Osteoblast (primary cell): ENCODE measurements around the gene SMIM36. TPM values are rescaled to one million over a fixed set of nuclear protein-coding genes. Genes with fewer than 3 reads are reported as not detected.
A peak's percentile ranks its signal among the peaks of the same experiment; 100 is the strongest.

Experiments used
- DNase-seq: peaks from one replicate; pipeline ENCODE4 v3.0.0; 2011; ENCODE audit warnings: low spot score, mixed read lengths; ENCODE audit not compliant: insufficient read length; ENCODE audit errors: missing footprints
- H2AFZ ChIP-seq: 2 replicates; pipeline ENCODE4 v1.6.0; 2011; ENCODE audit warnings: mild to moderate bottlenecking, low read length
- H3K27ac ChIP-seq: 2 replicates; pipeline ENCODE4 v1.5.1; 2011; ENCODE audit warnings: mild to moderate bottlenecking, low read depth, low read length, moderate library complexity
- H3K27me3 ChIP-seq: 2 replicates; pipeline ENCODE4 v1.6.0; 2012; ENCODE audit warnings: mild to moderate bottlenecking, control low read depth, inconsistent platforms, low read length, moderate library complexity; ENCODE audit not compliant: insufficient read depth
- H3K36me3 ChIP-seq: 2 replicates; pipeline ENCODE4 v1.5.1; 2011; ENCODE audit warnings: mild to moderate bottlenecking, low read length, control low read depth, moderate library complexity; ENCODE audit not compliant: insufficient read depth
- H3K4me1 ChIP-seq: 2 replicates; pipeline ENCODE4 v1.5.1; 2011; ENCODE audit warnings: mild to moderate bottlenecking, low read length, control low read depth, moderate library complexity; ENCODE audit not compliant: insufficient read depth
- H3K4me2 ChIP-seq: 2 replicates; pipeline ENCODE4 v1.6.0; 2011; ENCODE audit warnings: mild to moderate bottlenecking, low read length; ENCODE audit not compliant: insufficient read depth
- H3K4me3 ChIP-seq: fragments of 200-600 bp; sonication (generic); 3 replicates; pipeline ENCODE4 v1.5.1; 2012; ENCODE audit warnings: mild to moderate bottlenecking, low read length, inconsistent platforms; ENCODE audit not compliant: insufficient read depth
- H3K79me2 ChIP-seq: 2 replicates; pipeline ENCODE4 v1.6.0; 2012; ENCODE audit warnings: mild to moderate bottlenecking, low read length, control low read depth, inconsistent platforms; ENCODE audit not compliant: insufficient read depth
- H3K9me3 ChIP-seq: 2 replicates; pipeline ENCODE4 v1.5.1; 2011; ENCODE audit warnings: low read depth, low read length, control low read depth
- H4K20me1 ChIP-seq: 2 replicates; pipeline ENCODE4 v1.6.0; 2012; ENCODE audit warnings: mild to moderate bottlenecking, low read length, control low read depth; ENCODE audit not compliant: insufficient read depth
- total RNA-seq: library from RNA; depleted of rRNA; stranded (reverse); fragments of >200 nt; gene quantifications from 2 replicates; pipeline ENCODE4 v1.2.3, GENCODE V29; 2012
- TF ChIP-seq, protein P1 (sequence below): IDR thresholded peaks from 2 replicates; pipeline ENCODE4 v1.5.1; 2011; ENCODE audit warnings: mild to moderate bottlenecking, low read depth, low read length, moderate library complexity; ENCODE audit errors: extremely low read depth

SMIM36 gene
- total RNA-seq, 1 donor, result not detected

DNA sequence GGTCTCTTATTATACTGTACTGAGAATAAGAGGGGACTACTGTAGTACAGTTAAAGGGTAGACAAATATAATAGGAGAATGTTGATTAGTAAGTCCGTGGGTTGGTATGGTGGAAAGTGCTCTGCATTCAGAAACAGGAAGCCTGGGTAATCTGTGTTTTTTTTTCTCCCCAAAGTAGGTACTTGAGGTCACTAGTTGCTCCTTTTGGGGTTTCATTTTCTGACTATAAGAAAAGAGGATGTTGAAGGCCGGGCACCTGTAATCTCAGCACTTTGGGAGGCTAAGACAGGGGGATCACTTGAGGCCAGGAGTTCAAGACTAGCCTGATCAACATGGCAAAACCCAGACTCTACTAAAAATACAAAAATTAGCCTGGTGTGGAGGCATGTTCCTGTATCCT lies 47.7 kb downstream of the SMIM36 start:
- no peaks in the 10 kb centered on the region for H3K27me3 ChIP-seq
- H3K4me1 ChIP-seq, result peaks cover 8% of the 10 kb centered on the region
- H2AFZ ChIP-seq, result no peak overlapping the region
- H3K9me3 ChIP-seq, result no peaks in the 10 kb centered on the region
- H3K27ac ChIP-seq, result no peak overlapping the region
- DNase-seq, result no peak
- H3K36me3 ChIP-seq, result no peaks in the 10 kb centered on the region
- no peak overlapping the region for H3K4me2 ChIP-seq
- H3K4me3 ChIP-seq, result no peak overlapping the region
- H3K79me2 ChIP-seq, result no peaks in the 10 kb centered on the region
- TF ChIP-seq, protein P1, sequence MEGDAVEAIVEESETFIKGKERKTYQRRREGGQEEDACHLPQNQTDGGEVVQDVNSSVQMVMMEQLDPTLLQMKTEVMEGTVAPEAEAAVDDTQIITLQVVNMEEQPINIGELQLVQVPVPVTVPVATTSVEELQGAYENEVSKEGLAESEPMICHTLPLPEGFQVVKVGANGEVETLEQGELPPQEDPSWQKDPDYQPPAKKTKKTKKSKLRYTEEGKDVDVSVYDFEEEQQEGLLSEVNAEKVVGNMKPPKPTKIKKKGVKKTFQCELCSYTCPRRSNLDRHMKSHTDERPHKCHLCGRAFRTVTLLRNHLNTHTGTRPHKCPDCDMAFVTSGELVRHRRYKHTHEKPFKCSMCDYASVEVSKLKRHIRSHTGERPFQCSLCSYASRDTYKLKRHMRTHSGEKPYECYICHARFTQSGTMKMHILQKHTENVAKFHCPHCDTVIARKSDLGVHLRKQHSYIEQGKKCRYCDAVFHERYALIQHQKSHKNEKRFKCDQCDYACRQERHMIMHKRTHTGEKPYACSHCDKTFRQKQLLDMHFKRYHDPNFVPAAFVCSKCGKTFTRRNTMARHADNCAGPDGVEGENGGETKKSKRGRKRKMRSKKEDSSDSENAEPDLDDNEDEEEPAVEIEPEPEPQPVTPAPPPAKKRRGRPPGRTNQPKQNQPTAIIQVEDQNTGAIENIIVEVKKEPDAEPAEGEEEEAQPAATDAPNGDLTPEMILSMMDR, result no peak
- no peaks in the 10 kb centered on the region for H4K20me1 ChIP-seq

DNA sequence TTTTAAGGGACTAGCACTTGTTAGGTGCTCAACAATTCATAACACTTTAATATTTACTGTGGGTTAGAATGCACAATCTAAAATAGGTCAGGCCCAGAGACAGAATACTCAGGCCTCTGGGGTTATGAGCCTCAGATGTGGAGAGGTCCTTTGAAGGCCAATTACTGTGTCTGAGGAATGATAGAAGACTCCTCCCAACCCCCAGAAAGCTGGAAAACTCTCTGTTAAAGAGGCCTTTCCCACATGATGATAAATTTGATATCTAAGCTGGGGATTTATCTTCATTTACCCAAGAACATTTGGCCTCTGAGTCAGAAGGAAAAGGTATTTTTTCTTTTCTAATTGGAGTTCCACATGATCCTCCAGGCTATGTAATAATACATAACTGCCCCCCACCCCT lies 48.5 kb downstream of the SMIM36 start:
- no peaks in the 10 kb centered on the region for H3K36me3 ChIP-seq
- no peak overlapping the region for H3K4me2 ChIP-seq
- H3K27me3 ChIP-seq, result no peaks in the 10 kb centered on the region
- H4K20me1 ChIP-seq, result no peaks in the 10 kb centered on the region
- H3K4me1 ChIP-seq, result peaks cover 10% of the 10 kb centered on the region
- H2AFZ ChIP-seq, result no peak overlapping the region
- no peak overlapping the region for H3K27ac ChIP-seq
- TF ChIP-seq, protein P1, result no peak
- H3K4me3 ChIP-seq, result no peak overlapping the region
- H3K79me2 ChIP-seq, result no peaks in the 10 kb centered on the region
- no peaks in the 10 kb centered on the region for H3K9me3 ChIP-seq
- DNase-seq, result no peak

DNA sequence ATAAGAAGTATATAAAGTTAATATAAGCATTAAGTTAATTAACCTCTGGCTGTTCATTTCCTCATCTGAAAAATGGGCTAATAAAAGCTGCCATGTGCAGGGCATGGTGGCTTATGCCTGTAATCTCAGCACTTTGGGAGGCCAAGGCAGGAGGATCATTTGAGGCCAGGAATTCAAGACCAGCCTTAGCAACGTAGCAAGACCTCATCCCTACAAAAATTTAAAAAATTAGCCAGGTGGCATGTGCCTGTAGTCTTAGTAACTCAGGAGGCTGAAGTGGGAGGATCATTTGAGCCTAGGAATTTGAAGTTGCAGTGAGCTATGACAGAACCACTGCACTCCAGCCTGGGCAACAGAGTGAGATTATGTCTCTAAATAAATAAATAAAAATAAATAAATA lies 49.0 kb downstream of the SMIM36 start:
- Histone ChIP-seq H3K27ac (no peak overlapping the region), H3K4me1 (peaks cover 10% of the 10 kb centered on the region), H3K36me3 (no peaks in the 10 kb centered on the region), H3K4me3 (no peak overlapping the region), H3K27me3 (no peaks in the 10 kb centered on the region), H3K4me2 (no peak overlapping the region), H2AFZ (no peak overlapping the region), H4K20me1 (no peaks in the 10 kb centered on the region), H3K79me2 (no peaks in the 10 kb centered on the region), H3K9me3 (no peaks in the 10 kb centered on the region)
- TF ChIP-seq, protein P1, result no peak
- DNase-seq, result no peak

DNA sequence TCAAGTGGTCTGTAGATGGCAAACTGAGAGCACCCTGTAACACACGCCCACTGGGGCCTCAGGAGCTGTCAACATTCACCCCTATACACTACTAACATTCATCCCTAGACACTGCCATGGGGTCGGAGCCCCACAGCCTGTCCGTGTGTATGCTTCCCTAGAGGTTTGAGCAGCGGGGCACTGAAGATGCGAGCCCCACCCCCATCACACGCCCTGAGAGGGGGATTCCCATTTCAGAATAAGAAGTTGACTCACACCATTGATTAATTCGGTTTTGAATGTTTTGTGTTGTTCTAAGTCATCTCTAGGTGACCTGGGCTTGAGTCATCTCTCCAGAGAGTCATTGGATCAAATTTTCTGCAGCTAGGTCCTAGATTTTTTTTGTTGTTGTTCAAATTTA lies 52.3 kb downstream of the SMIM36 start:
- H3K27ac ChIP-seq, result no peak overlapping the region
- no peaks in the 10 kb centered on the region for H3K9me3 ChIP-seq
- peaks cover 40% of the 10 kb centered on the region for H3K4me1 ChIP-seq
- no peak overlapping the region for H2AFZ ChIP-seq
- TF ChIP-seq, protein P1, result no peak
- no peaks in the 10 kb centered on the region for H3K27me3 ChIP-seq
- DNase-seq, result peak; percentile 82
- H3K4me2 ChIP-seq, result peak overlapping the region; percentile 59
- H3K4me3 ChIP-seq, result no peak overlapping the region
- no peaks in the 10 kb centered on the region for H4K20me1 ChIP-seq
- no peaks in the 10 kb centered on the region for H3K36me3 ChIP-seq
- H3K79me2 ChIP-seq, result no peaks in the 10 kb centered on the region
